Uterus (tissue), 4 donors: ENCODE data around the gene EIF2S2. TPM values are rescaled to one million over a fixed set of nuclear protein-coding genes. Genes with fewer than 3 reads are reported as not detected.

Source experiments
- DNase-seq, 2 donors: peaks; one replicate each; pipeline ENCODE4 v3.0.0-alpha.2; 2019 to 2020
- H3K27ac ChIP-seq, 2 donors: fragments of 200-600 bp; sonication (generic); 1 replicate in 1 of 2; 2 replicates in 1 of 2; pipeline ENCODE4 v1.5.1; 2016 to 2018
- H3K27me3 ChIP-seq, 2 donors: fragments of 200-600 bp; sonication (generic); one replicate each; pipeline ENCODE4 v1.5.1; 2018 to 2019; ENCODE audit warnings: control low read depth in 1 of 2
- H3K36me3 ChIP-seq, 2 donors: fragments of 200-600 bp; sonication (generic); one replicate each; pipeline ENCODE4 v1.5.1; 2019; ENCODE audit warnings: control low read depth in 1 of 2
- H3K4me1 ChIP-seq, 2 donors: fragments of 200-600 bp; sonication (generic); one replicate each; pipeline ENCODE4 v1.5.1; 2018 to 2019; ENCODE audit warnings: control low read depth in 1 of 2
- H3K4me3 ChIP-seq, 2 donors: fragments of 200-600 bp; sonication (generic); 1 replicate in 1 of 2; 2 replicates in 1 of 2; pipeline ENCODE4 v1.5.1; 2018 to 2019; ENCODE audit warnings: mild to moderate bottlenecking in 1 of 2
- H3K9me3 ChIP-seq, 2 donors: fragments of 200-600 bp; sonication (generic); one replicate each; pipeline ENCODE4 v1.5.1; 2019; ENCODE audit warnings: control low read depth in 1 of 2
- POLR2A ChIP-seq, 2 donors: fragments of 450-650 bp; IDR thresholded peaks; one replicate each; pipeline ENCODE4 v1.6.1; 2016; ENCODE audit warnings: antibody characterized with exemption in 2 of 2, mild to moderate bottlenecking in 1 of 2, moderate library complexity in 1 of 2
- intact Hi-C: fragments of 100-400 bp; cut with DNase I; formaldehyde crosslinking; loops from one replicate; pipeline ENCODE4 v1.15.1; 2023; ENCODE audit warnings: low total_unique reads
- total RNA-seq, 4 donors: library from RNA; depleted of rRNA in 3 of 4; stranded (reverse); fragments of >200 nt in 3 of 4; gene quantifications; one replicate each; pipeline versions ENCODE4 v1.1.0 to v1.2.4, GENCODE V29; 2014 to 2023
- TF ChIP-seq, protein P1 (sequence below), 4 experiments: fragments of 200-600 bp in 2 of 4; fragments of 450-650 bp in 2 of 4; sonication (generic) in 2 of 4; IDR thresholded peaks; one replicate each; pipeline ENCODE4 v1.5.1; 2016 to 2019; ENCODE audit warnings: antibody characterized with exemption in 4 of 4, mild to moderate bottlenecking in 2 of 4, moderate library complexity in 1 of 4
- donor health status: DM: yes; HTN: yes; CAD: no.

Gene EIF2S2
- total RNA-seq, 4 donors from 2014 or later, result 18.7 to 46.9 (median 37.6) TPM

DNA sequence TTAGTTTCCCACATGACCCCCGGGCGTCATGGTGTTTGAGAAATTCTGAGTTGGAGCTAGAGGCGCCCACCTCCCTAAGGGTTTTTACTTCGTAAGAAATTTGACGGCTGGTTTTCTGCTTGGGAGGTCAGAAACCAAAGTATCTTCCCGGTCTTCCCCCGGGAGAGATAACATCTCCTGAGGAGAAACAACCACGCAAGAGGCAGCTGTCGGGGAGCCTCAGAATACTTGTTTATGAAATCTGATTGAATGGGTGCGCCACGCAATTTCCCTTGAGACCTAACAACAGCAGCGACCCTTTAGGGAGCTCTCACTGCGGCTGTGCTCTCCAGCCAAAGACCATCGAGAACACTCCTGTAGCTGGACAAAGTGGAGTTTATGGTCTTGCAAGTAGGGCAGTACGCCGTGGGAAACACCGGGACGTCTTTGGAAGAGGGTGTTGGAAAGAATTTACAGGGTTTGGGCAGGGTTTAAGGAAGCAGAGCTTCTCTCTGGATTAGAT lies 608 bp upstream of the EIF2S2 start:
- Histone ChIP-seq H3K4me3 (peak overlapping the region; percentile 88 to 90), H3K9me3 (no peaks in the 10 kb centered on the region), H3K4me1 (no peaks in the 10 kb centered on the region), H3K27me3 (no peaks in the 10 kb centered on the region), H3K36me3 (no peaks in the 10 kb centered on the region), H3K27ac (peak overlapping the region; percentile 82 to 89)
- intact Hi-C loops, result no loop called here
- TF ChIP-seq POLR2A (IDR thresholded peaks at IDR 0.05), result no peak
- DNase-seq, result peak; percentile 33 to 39

GRCh38 chr20:34110745-34111641 lies 1.1 kb downstream of the EIF2S2 start:
- peak overlapping the region; percentile 92 to 97 for H3K27ac ChIP-seq
- peak overlapping the region; percentile 88 to 90 for H3K4me3 ChIP-seq
- peak in 1 of 2 donors; percentile 25 for DNase-seq
- H3K27me3 ChIP-seq, result no peaks in the 10 kb centered on the region
- TF ChIP-seq POLR2A (IDR thresholded peaks at IDR 0.05), result no peak
- TF ChIP-seq, protein P1, sequence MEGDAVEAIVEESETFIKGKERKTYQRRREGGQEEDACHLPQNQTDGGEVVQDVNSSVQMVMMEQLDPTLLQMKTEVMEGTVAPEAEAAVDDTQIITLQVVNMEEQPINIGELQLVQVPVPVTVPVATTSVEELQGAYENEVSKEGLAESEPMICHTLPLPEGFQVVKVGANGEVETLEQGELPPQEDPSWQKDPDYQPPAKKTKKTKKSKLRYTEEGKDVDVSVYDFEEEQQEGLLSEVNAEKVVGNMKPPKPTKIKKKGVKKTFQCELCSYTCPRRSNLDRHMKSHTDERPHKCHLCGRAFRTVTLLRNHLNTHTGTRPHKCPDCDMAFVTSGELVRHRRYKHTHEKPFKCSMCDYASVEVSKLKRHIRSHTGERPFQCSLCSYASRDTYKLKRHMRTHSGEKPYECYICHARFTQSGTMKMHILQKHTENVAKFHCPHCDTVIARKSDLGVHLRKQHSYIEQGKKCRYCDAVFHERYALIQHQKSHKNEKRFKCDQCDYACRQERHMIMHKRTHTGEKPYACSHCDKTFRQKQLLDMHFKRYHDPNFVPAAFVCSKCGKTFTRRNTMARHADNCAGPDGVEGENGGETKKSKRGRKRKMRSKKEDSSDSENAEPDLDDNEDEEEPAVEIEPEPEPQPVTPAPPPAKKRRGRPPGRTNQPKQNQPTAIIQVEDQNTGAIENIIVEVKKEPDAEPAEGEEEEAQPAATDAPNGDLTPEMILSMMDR (IDR thresholded peaks at IDR 0.05), result no peak
- H3K36me3 ChIP-seq, result no peaks in the 10 kb centered on the region
- no peaks in the 10 kb centered on the region for H3K9me3 ChIP-seq
- H3K4me1 ChIP-seq, result no peaks in the 10 kb centered on the region
- intact Hi-C loops, result no loop called here

GRCh38 chr20:34110025-34110744 lies 1.9 kb downstream of the EIF2S2 start:
- intact Hi-C loops, result no loop called here
- Histone ChIP-seq H3K9me3 (no peaks in the 10 kb centered on the region), H3K4me1 (no peaks in the 10 kb centered on the region), H3K27me3 (no peaks in the 10 kb centered on the region), H3K27ac (no peak overlapping the region), H3K36me3 (no peaks in the 10 kb centered on the region), H3K4me3 (peak overlapping the region in 1 of 2 donors; percentile 90)
- DNase-seq, result no peak
- TF ChIP-seq POLR2A (IDR thresholded peaks at IDR 0.05), result no peak
- TF ChIP-seq, protein P1 (IDR thresholded peaks at IDR 0.05), result no peak

DNA sequence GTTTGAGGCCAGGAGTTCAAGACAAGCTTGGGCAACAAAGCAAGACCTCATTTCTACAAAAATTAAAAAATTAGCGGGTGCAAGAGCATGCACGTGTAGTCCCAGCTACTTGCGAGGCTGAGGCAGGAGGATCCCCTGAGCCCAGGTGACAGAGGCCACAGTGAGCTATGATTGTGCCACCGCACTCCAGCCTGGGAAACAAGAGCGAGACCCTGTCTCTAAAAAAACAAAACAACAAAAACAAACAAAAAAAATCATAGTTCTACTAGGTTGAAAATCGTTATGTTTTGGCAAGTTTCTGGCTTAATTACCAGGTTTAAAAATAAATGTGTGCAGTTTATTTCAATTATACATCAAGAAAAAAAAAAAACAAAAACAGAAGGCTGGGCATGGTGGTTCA lies 2.6 kb downstream of the EIF2S2 start:
- H3K27ac ChIP-seq, result no peak overlapping the region
- H3K4me3 ChIP-seq, result no peak overlapping the region
- no peaks in the 10 kb centered on the region for H3K9me3 ChIP-seq
- H3K4me1 ChIP-seq, result no peaks in the 10 kb centered on the region
- intact Hi-C loops, result no loop called here
- H3K27me3 ChIP-seq, result no peaks in the 10 kb centered on the region
- no peak for TF ChIP-seq POLR2A (IDR thresholded peaks at IDR 0.05)
- TF ChIP-seq, protein P1 (IDR thresholded peaks at IDR 0.05), result no peak
- DNase-seq, result no peak
- H3K36me3 ChIP-seq, result no peaks in the 10 kb centered on the region

GRCh38 chr20:34108616-34109174 lies 3.3 kb downstream of the EIF2S2 start:
- Histone ChIP-seq H3K4me1 (no peaks in the 10 kb centered on the region), H3K27ac (no peak overlapping the region), H3K9me3 (no peaks in the 10 kb centered on the region), H3K4me3 (no peak overlapping the region), H3K36me3 (no peaks in the 10 kb centered on the region), H3K27me3 (no peaks in the 10 kb centered on the region)
- TF ChIP-seq, protein P1 (IDR thresholded peaks at IDR 0.05), result no peak
- no peak for TF ChIP-seq POLR2A (IDR thresholded peaks at IDR 0.05)
- DNase-seq, result no peak
- intact Hi-C loops, result no loop called here
